Activated CD8-positive, alpha-beta memory T cell treated with anti-CD3 and anti-CD28 coated beads for 1 hour (primary cell): ENCODE measurements around the gene AP2A1.
A peak's percentile ranks its signal among the peaks of the same experiment; 100 is the strongest.

Experiments used
- DNase-seq, 2 donors: peaks; one replicate each; pipeline ENCODE4 v3.0.0-alpha.2; 2020; ENCODE audit warnings: low read depth in 1 of 2; ENCODE audit errors: extremely low read depth in 1 of 2

Gene AP2A1

DNA sequence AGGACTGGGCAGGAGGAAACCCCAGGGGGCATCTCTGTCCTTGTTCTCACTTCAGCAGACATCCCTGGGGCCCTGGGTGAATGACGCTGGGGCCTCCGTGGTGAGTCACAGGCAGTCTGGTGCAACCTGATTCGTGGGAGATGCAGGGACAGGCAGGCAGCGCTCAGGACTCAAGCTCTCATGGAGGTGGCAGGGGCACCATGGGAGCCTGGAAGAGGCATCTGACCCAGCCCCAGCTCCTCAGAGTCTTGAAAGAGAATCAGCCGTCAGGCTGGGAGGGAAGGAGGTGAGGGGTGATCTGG is 70.2 kb downstream of the AP2A1 start:
- no peak for DNase-seq

DNA sequence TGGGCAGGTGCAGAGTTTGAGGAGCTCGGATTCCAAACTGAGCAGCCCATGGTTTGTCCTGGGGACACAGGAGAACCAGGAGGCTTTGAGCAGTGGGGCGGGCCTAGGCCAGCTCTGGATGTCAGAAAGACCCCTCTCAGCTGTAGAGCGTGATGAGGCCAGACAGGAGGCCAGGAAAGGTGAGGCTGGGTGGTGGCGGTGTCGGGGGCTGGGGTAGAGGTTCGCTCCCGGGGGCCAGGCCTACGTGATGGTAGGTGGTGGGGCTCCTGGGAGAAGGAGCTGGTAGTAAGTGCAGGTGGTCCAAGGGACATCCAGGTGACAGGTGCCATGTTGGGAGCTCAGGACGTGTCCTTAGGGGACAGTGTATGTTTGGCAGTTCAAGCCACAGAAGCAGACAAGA is 70.6 kb downstream of the AP2A1 start:
- no peak for DNase-seq

DNA sequence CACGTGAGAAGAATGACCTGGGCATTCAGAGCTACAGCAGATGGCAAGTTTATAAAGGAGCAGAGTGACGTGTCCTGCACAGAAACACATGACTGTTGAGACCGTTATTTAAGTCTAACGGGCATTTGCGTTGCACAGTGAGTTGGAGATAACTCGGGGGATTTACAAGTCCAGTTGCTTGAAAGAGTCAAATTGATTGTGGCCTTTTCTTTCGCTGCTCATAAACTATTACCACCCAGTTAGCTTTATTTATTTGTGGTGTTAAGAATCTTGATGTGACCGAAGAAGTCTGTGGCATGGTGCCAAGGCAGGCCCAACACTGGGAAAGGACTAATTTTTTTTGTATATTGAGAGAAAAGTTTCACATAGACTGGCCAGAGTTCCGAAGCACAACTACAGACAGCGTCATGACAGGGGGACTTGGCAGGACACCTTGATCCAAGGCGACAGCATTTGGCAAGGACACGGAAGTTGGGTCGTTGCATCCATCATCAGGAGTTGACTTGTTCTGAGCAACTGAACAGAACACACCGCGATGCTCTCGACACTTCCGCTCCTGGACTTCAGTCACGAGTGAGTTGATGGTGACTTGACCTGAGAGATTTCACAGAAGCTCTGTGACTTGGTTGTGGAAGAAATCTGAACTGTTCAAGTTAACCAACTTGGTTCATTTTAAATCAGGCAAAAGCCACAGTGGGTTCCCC is 72.2 kb downstream of the AP2A1 start:
- no peak for DNase-seq

DNA sequence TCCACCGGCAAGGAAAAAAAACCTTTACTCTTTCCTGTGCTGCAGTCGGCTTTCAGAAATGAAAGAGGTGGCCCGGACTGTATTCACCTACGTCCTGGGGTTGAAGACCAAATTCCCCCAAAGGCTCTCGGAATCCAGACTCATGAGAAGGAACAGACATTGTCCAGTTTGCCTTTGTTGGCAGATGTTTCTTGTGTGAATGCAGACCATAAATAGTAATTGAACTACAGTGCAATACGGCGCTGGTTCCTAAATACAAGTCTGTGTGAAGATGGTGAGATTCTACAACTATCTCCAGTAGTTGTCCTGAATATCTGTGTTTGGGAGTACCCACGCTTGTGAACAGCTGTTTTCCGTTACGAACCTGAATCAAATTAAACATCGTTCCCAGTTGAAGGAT is 72.9 kb downstream of the AP2A1 start:
- DNase-seq: no peak

DNA sequence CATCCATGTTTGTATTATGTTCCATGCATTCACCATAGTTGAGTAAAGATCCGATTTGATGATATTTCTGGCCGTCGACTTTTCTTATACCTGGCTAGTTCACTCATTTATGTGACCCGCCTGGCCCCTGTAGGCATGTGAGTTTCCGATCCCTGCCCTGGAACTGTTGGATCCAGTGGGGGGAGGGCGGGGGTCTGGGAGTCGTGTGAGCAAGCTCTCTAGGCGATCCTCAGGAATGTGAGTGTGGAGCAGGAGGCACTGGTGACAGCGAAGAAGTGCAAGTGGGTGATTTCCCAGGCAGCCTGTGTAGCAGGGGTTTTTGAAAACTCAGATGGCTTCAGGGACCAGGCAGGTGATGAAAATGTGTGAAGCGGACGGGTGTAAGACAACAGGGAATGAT is 73.5 kb downstream of the AP2A1 start:
- DNase-seq: no peak

DNA sequence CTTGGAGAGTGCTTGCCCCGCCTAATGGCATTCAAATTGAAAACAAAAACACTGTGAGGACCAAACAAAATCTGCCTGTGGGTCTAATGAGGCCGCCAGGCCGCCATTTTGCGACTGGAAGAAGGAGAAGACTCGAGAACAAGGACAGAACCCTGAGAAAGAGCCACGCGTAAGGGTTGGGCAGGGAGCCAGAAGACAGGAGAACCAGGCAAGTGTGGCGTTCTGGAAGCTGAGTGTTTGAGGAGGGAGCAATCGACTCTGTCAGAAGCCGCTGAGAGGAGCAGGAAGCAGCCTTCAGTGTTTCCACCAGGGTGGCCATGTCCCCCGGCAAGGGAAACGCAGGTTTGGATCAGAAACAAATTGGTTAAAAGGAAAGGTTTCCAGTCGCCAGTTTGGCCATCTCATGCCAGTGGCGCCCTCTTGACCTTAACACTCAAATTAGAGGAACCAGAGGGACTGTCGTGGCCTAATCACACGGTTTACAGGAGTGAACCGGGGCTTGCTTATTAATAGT is 74.0 kb downstream of the AP2A1 start:
- no peak for DNase-seq

DNA sequence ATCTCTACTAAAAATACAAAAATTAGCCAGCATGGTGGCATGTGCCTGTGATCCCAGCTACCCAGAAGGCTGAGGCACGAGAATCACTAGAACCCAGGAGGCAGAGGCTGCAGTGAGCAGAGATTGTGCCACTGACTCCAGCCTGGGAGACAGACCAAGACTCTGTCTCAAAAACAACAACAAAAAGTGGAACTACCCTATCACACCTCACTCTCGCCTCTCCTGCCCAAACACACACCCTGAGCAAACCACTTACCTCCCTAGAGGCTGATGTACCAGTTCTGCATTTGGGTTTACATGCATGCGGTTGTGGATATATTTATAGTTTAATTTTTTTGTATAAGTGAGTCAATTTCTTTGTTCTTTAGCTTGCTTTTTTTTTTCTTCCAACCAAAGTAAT is 76.5 kb downstream of the AP2A1 start:
- DNase-seq: no peak

DNA sequence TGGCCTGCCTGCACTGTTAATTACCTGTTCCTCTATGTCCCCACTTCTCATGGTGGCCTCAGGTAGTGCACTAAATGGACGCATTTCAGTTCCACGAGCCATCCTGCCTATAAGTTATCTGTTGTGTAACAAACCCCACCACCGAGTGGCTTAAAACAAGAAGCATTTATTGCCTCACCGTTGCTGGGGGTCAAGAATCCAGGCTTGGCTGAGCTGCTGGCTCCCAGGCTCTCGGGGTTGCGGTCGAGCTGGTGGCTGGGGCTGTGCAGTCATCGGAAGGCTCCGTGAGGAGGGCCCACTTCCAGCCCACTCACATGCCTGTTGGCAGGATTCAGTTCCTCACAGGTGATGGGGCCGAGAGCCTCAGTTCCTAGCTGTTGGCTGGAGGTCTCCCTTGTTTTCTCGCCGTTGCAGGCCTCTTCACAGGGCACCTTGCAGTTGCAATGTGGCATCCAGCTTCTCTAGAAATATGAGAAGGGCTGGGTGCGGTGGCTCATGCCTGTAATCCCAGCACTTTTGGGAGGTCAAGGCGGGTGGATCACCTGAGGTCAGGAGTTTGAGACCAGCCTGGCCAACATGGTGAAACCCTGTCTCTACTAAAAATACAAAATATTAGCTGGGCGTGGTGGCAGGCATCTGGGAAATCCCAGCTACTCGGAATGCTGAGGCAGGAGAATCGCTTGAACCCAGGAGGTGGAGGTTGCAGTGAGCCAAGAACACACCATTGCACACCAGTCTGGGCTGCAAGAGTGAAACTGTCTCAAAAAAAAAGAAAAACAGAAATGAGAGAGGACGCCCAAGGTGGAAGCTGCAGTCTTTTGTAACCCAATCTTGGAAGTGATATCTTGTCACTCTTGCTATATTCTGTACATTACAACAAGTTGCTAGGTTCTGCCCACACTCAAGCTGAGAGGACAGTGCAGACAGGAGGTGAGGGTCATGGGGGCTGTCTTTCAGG is 77.6 kb downstream of the AP2A1 start:
- no peak for DNase-seq

DNA sequence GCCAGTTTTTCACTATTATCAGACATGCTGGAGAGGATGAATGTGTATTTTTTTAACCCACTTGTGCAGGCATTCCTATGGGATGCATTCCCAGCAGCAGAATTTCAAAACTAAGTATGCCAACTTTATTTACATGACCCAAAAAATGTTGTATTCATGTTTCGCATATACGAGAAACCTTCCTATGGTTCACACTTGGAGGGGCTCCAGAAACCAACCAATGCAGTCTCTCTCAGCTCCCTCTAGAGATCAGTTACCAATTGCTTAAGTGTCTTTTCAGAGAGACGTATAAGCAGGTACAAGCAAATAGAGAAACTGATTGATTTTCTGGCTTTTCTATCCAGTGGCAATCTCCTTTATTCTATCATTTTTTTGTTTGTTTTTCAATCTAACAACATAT is 78.6 kb downstream of the AP2A1 start:
- no peak for DNase-seq

DNA sequence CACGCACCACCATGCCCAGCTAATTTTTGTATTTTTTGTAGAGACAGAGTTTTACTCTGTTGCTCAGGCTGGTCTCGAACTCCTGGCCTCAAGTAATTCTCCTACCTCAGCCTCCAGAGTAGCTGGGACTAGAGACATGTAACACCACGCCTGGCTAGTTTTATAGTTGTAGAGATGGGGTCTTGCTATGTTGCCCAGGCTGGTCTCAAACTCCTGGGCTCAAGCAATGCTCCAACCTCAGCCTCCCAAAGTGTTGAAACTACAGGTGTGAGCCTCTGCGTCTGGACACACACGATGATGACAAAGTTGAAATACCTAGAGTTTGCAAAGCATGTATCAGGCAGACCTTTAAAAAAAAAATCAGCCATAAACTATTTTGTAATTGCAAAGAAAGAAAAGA is 79.6 kb downstream of the AP2A1 start:
- DNase-seq: no peak

DNA sequence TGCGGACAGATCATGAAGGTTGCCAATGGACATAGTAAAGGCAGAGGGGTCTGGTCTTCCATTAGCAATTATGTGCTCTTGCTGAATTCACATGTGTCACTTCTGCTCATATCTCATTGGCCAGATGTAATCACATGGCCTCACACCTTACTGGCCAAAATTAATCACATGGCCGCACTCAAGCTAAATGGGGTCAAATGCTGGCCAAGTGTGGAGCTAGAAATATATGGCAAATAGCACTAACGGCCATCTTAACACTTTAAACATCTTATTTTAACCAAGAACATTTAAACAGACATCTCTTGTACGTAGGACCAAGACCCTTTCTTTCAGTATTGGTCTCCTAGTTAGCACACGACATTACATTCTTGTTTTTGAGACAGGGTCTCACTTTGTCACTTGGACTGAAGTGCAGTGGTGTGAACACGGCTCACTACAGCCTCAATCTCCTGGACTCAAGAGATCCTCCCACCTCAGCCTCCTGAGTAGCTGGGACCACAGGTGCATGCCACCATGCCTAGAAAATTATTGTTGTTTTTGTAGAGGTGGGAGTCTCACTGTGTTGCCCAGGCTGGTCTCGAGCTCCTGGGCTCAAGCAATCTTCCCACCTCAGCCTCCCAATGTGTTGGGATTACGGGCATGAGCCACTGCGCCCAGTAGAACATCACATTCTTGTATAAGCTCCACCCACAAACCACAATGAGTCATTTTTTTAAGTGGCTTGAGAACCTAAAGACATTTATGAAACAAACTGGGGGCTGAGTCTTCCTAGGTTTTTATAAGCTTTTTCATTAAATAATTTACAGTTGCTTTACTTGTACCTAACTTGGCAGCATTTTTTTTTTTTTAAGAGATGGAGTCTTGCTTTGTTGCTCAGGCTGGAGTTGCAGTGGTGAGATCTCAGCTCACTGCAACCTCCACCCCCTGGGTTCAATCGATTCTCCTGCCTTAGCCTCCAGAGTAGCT is 81.2 kb downstream of the AP2A1 start:
- DNase-seq: no peak

DNA sequence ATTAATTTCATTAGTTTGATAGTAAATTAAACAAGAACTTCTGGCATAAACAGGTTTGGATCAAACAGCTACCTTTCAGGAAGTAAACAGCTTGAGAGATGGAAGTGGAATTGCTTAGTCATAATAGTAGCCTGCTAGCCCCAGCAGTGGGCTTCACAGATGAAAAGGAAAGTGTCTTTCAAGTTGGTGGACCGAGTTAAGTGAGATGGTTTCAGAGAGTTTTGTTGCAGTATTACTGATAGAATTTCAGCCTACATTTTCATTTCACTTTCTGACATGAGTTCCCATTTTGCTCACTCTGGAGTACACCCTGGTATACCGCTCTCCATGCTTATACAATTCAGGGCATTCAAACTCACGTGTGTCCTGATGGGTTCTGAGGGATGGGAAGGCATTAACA is 82.1 kb downstream of the AP2A1 start:
- DNase-seq: no peak

DNA sequence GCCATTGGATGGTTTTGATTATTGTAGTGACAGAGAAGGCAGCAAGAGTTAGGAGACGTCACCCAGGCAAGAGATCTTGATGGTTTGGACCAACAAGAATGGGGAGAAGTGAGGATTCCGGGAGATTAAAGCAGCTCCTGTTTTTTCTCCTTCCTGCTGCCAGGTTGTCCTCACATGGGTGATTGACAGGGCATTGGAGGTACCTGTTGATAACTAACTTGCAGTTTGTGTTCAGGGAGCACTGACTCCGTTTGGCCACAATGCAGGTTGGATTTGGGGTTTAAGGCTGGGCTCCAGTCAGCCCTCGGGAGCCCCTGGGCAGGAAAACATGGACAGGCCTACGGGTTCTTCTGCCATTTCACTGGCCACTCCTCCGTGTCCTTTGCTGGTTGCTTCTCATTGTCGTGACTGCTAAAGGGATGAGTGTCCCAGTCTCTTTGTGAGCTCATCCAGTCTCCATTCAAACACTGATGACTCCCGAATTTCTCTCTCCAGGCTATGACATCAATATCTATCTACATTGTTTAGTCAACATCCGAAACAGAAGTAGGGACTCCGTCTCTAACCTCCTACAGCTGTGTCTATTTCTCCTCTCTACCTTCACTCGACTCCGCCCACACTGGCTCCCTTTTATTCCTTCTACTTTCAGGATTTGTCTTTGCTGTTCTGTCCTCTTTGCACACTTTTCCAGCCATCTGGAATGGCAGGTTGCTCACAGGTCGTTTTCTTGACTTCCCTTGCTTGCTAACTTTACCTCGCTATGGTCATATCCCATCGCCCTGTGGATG is 82.8 kb downstream of the AP2A1 start:
- DNase-seq: no peak

DNA sequence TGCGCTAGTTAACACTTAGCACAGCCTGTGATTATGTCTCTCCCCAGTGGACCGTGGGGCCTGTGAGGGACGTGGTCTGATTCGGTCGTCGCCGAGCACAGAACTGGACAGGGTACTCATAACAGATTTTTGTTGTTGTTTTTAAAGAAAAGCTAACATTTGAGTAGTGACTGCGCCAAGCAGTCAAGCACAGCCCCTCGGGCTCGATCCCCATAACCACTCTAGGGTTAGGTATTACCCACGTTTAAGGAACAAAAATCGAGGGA is 83.4 kb downstream of the AP2A1 start:
- no peak for DNase-seq

DNA sequence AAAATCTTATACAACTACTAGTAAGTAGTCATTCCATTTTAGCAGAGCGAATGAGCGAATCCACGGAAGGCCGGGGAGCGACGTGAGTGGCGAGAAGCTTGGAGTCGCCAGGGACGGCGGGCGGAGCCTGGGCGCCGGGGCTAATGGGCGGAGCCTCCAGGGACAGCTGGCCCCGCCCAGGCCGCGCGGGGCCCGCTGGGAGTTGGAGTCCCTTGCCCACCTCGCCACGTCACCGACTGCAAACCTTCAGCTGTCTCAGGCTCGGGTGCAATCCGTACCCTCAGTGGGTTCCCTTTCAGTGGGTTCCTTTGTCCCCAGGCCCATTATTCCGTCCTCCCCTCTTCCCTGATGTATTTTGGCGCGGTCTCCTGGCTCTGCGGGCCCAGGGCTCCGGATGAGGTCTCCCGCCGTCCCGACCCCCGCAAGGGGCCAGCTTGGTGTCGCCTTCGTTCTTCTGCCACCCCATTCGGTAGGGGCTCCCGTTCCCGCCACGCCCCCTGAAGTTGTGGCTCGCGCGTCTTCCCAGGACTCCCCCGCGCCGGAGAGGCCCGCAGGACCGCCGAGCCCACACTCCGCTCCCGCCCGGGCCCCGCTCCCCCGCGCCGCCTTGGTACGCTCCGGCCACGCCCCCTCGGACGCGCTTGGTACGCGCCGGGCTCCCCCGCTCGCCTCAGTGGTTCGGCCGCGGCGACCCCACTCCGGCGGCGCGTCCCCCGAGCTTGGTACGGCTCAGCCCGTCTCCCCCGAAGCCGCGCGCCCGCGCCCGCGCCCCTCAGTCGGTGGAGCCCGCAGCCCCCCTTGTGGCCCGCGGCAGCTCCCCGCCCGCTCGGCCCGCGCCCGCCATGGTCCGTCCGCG is 83.9 kb downstream of the AP2A1 start, which contains the start of gene PTOV1:
PTOV1 (plus strand) TSS at position 673 of the 856 bp plus-strand sequence.
- DNase-seq: peak; percentile 58 to 82

DNA sequence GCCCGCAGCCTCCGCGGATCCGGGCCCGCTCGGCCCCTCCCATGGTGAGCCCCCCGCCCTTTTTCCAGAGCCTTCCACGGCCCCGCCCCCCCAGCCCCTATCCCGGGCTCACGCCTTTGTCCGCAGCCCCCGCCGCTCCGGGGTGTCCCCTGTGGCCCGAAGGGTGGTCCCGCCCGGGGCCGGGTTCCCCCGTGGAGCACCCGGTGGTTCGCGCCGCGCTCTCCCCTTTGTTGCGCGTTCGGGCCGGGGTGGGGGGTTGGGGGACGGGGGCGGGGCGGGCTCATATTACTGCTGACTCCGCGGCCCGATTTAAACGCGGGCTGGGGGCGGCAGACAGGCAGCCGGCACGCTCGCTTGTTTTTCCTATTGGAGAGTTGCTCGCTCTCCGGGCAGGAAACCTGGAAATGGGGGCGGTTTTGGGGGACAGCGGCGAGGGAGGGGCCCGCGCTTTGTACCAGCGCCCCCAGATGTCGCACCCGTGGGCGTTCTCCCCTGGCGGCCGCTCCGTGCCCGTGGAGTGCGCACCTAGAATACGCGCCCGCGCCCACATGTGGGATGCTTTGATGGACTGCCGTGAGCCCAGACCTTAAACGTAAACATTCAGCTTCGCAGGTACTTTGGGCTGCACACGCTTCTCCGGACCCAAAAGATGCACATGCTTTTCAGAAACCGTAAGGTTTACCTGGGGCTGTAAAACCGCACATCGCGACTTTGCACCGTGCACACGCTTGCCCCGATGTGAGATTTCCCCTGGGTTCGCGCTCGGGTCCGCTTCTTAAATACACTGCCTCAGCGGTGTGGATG is 84.9 kb downstream of the AP2A1 start:
- no peak for DNase-seq

DNA sequence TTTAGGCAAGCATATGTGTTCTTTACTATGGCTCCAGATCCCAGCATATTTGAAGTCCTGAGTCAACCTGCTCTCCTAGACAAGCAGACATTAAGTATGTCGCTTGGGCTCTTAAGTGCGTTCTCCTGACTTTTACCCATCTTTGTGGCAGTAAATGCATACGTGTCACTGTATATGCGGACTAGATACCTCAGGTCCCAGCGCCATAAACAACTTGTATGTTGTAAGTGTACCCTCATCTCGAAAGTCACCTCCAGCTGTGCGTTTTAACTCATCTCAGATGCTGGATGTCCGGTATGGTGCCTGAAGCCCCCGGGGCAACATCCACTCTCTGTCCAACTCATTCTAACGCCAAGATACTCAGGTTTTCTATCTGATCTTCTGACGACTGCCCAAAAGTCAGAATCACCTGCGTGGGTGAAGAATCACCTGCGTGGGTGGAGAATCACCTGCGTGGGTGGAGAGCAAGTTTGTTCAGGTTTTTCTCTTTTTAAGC is 85.9 kb downstream of the AP2A1 start:
- no peak for DNase-seq

DNA sequence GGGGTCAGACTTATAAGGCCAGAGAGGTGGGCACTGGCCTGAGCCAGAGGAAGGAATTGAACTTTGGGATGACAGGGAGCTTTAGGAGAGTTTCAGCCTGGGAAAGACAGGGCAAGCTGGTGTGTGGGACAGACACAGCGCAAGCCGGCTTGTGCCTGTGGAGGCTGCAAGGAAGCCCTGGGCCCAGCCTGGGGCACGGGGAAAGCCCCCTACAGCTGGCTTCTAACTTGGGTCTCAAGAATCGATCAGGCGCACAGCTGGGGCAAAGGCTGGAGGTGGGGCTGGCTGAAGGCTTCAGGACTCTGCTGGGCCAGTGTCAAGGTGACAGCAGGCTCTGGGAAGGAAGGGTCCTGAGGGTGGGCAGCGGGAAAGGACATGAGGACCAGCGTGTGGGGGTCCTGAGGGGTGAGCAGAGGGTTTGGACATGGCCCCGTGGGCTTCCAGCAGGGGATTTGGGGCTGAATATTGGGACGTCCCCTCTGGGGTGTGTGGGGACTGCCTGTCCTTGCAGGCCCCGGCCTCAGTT is 87.1 kb downstream of the AP2A1 start:
- DNase-seq: no peak
